ENCODE measurements around the gene MORN2. TPM values are rescaled to one million over a fixed set of nuclear protein-coding genes. Genes with fewer than 3 reads are reported as not detected.
A peak's percentile ranks its signal among the peaks of the same experiment; 100 is the strongest.

MORN2 gene
- total and polyA plus RNA-seq, 2 of the 13 experiments (the other 11 are each of a cell fraction or from before 2014, with no cell fraction given), result 7.0 to 28.0 TPM

DNA sequence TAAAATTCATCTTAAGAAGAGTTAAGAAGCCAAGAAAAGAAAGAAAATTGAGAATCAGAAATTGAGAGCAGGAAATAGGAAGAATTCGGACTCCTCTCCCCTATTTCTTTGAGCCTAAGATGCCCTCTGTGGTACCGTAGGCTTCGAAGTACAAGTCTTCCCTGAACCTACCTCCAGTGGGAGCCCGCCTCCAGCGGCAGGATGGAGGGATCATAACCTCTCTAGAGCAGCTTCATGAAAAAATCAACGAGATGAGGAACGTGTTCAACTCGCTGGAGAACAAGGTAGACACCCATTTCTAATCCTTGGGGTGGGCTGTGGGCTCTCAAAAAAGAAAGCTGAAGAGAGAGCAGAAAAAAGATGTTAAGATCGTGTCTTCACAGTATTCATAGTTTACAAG, 50.2 kb downstream of the MORN2 start (continued):
- TF ChIP-seq, protein P1, sequence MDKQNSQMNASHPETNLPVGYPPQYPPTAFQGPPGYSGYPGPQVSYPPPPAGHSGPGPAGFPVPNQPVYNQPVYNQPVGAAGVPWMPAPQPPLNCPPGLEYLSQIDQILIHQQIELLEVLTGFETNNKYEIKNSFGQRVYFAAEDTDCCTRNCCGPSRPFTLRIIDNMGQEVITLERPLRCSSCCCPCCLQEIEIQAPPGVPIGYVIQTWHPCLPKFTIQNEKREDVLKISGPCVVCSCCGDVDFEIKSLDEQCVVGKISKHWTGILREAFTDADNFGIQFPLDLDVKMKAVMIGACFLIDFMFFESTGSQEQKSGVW (CRISPR knock-in tag; IDR thresholded peaks at IDR 0.05; ENCODE audit: borderline replicate concordance), result no peak
- no peak for TF ChIP-seq AGO1 (IDR thresholded peaks at IDR 0.05; ENCODE audit: low read depth, low read length, poor library complexity, severe bottlenecking)
- TF ChIP-seq STAT5B (CRISPR knock-in tag; IDR thresholded peaks at IDR 0.05), result no peak
- TF ChIP-seq ZNF773 (CRISPR knock-in tag; IDR thresholded peaks at IDR 0.05; ENCODE audit: borderline replicate concordance), result no peak
- no peak for TF ChIP-seq POGZ (CRISPR knock-in tag; IDR thresholded peaks at IDR 0.05)
- TF ChIP-seq ZNF501 (CRISPR knock-in tag; IDR thresholded peaks at IDR 0.05), result no peak
- TF ChIP-seq, protein P2, sequence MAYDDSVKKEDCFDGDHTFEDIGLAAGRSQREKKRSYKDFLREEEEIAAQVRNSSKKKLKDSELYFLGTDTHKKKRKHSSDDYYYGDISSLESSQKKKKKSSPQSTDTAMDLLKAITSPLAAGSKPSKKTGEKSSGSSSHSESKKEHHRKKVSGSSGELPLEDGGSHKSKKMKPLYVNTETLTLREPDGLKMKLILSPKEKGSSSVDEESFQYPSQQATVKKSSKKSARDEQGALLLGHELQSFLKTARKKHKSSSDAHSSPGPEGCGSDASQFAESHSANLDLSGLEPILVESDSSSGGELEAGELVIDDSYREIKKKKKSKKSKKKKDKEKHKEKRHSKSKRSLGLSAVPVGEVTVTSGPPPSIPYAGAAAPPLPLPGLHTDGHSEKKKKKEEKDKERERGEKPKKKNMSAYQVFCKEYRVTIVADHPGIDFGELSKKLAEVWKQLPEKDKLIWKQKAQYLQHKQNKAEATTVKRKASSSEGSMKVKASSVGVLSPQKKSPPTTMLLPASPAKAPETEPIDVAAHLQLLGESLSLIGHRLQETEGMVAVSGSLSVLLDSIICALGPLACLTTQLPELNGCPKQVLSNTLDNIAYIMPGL (CRISPR knock-in tag; IDR thresholded peaks at IDR 0.05; ENCODE audit: borderline replicate concordance in 1 of 2, low read depth in 1 of 2), result 0 out of 4 replicates have a peak, but pooled peaks of 1 of the 2 experiments have one; percentile 36
- no peak for TF ChIP-seq ZBTB8A (CRISPR knock-in tag; IDR thresholded peaks at IDR 0.05; ENCODE audit: borderline replicate concordance, low read depth)
- TF ChIP-seq THAP11 (CRISPR knock-in tag; IDR thresholded peaks at IDR 0.05), result 0 out of 2 replicates have a peak, but pooled peaks have one; percentile 22
- TF ChIP-seq DRAP1 (CRISPR knock-in tag; IDR thresholded peaks at IDR 0.05), result peak; percentile 22; the same call in 1 of the 2 replicates
- TF ChIP-seq RFXAP (CRISPR knock-in tag; IDR thresholded peaks at IDR 0.05; ENCODE audit: borderline replicate concordance), result peak; percentile 24; the same call in 1 of the 2 replicates
- TF ChIP-seq AFF4 (CRISPR knock-in tag; IDR thresholded peaks at IDR 0.05), result no peak
- TF ChIP-seq KDM5A (IDR thresholded peaks at IDR 0.05; ENCODE audit: borderline replicate concordance, low read length), result no peak
- TF ChIP-seq CC2D1A (CRISPR knock-in tag; IDR thresholded peaks at IDR 0.05), result no peak
- no peak for TF ChIP-seq HOXD1 (CRISPR knock-in tag; IDR thresholded peaks at IDR 0.05)
- no peak for TF ChIP-seq HMGXB3 (CRISPR knock-in tag; IDR thresholded peaks at IDR 0.05; ENCODE audit: borderline replicate concordance)
- no peak for TF ChIP-seq ZNF10 (CRISPR knock-in tag; IDR thresholded peaks at IDR 0.05; ENCODE audit: borderline replicate concordance, low read depth)
- TF ChIP-seq TOE1 (CRISPR knock-in tag; IDR thresholded peaks at IDR 0.05), result no peak
- no peak for TF ChIP-seq HHEX (CRISPR knock-in tag; IDR thresholded peaks at IDR 0.05)
